NT2/D1 (cell line): ENCODE measurements around the gene SELENOH.

Source experiments
- DNase-seq: peaks from one replicate; pipeline ENCODE4 v3.0.0-alpha.2; 2011; ENCODE audit warnings: low read depth, low spot score
- H3K27me3 ChIP-seq: 2 replicates; pipeline ENCODE4 v1.6.0; 2011; ENCODE audit warnings: mild to moderate bottlenecking; ENCODE audit not compliant: insufficient read length, insufficient read depth
- H3K36me3 ChIP-seq: 2 replicates; pipeline ENCODE4 v1.6.1; 2011; ENCODE audit warnings: mild to moderate bottlenecking, low read length, mixed read lengths; ENCODE audit not compliant: insufficient read depth, insufficient read length
- H3K4me1 ChIP-seq: 2 replicates; pipeline ENCODE4 v1.5.1; 2011; ENCODE audit not compliant: insufficient read depth, insufficient read length
- H3K4me3 ChIP-seq: 2 replicates; pipeline ENCODE4 v1.5.1; 2011; ENCODE audit warnings: low read depth; ENCODE audit not compliant: insufficient read length
- H3K9ac ChIP-seq: 2 replicates; pipeline ENCODE4 v1.6.0; 2011; ENCODE audit warnings: low read depth; ENCODE audit not compliant: insufficient read length
- H3K9me3 ChIP-seq: 2 replicates; pipeline ENCODE4 v1.5.1; 2011; ENCODE audit warnings: mild to moderate bottlenecking, low read length; ENCODE audit not compliant: insufficient read depth
- SUZ12 ChIP-seq: IDR thresholded peaks from 2 replicates; pipeline ENCODE4 v1.6.1; 2011; ENCODE audit not compliant: insufficient read length, insufficient read depth; ENCODE audit errors: extremely low read depth
- YY1 ChIP-seq: IDR thresholded peaks from 2 replicates; pipeline ENCODE4 v1.6.1; 2011; ENCODE audit not compliant: insufficient read length, insufficient read depth
- ZNF274 ChIP-seq: IDR thresholded peaks from 2 replicates; pipeline ENCODE4 v1.6.1; 2011; ENCODE audit warnings: mild to moderate bottlenecking, low read depth, low read length

SELENOH gene

DNA sequence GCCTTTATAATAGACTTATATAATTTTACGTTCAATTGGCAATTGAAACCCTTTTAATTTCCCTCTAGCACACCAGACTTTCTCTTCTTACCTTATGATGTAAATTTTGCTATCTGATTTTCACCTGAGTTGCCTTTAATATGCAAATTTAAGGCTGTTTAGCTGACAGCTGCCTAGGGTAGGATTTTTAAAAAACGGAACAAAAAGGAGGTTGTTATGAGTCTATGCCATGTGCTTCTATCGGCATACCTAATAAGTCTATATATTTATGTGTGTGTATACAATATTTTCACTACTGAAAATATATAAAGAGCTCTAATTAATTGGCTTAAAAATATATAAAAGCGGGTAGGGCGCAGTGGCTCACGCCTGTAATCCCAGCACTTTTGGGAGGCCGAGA, 11.8 kb upstream of the SELENOH start:
- Histone ChIP-seq H3K9ac (no peak overlapping the region), H3K4me3 (no peak overlapping the region), H3K36me3 (peaks cover 24% of the 10 kb centered on the region), H3K9me3 (no peaks in the 10 kb centered on the region), H3K4me1 (peaks cover 3% of the 10 kb centered on the region), H3K27me3 (no peaks in the 10 kb centered on the region)
- DNase-seq: no peak
- TF ChIP-seq YY1: no peak
- no peak for TF ChIP-seq ZNF274
- TF ChIP-seq SUZ12: no peak

DNA sequence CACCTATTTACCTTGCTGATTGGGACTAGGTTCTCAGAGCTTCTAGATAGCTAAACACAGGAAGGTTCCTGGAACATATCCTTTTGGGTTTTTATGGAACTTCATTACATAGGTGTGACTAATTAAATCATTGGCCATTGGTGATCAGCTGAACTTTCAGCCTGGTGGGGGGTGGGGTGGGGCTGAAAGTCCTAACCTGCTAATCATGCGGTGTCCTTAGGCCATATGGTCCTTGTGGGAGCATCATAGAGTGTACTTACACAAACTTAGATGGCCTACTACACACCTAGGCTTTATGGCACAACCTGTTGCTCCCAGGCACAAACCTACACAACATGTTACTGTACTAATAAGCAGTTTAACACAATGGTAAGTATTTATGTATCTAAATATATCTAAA, 8.6 kb upstream of the SELENOH start:
- TF ChIP-seq SUZ12 (no peak), YY1 (no peak), ZNF274 (no peak)
- Histone ChIP-seq H3K4me3 (no peak overlapping the region), H3K9ac (no peak overlapping the region), H3K9me3 (no peaks in the 10 kb centered on the region), H3K36me3 (peaks cover 22% of the 10 kb centered on the region), H3K27me3 (no peaks in the 10 kb centered on the region), H3K4me1 (peaks cover 3% of the 10 kb centered on the region)
- no peak for DNase-seq

DNA sequence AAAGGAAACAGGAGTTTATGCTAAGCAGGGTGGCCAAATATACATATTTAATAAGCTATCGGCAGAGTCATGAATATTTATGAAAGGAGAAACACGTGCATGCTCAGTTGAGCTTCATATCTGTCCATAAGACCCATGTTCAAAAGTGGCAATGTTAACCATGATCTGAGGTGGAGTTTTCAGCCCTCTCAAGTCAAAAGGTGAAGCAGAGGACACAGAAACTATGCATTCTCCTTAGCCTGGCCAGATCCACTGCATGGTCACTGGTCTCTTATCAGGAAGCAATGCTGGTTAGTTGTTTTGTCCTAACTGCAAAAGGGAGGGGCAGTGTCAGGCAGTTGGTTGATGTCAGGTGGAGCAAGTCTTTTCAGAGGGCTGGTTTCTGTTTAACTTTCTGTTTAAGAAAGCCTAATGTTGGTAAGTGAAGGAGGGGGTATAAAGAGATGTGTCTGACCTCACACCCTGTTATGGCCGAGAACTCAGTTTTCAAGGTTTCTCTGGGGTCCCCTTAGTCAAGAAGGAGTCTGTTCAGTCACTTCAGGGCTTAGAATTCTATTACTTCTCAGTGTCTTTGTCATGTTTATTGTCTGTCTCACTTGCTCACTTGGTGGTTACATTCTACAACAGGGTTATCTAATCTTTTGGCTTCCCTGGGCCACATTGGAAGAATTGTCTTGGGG, 5.5 kb upstream of the SELENOH start:
- TF ChIP-seq SUZ12 (no peak), ZNF274 (no peak), YY1 (no peak)
- H3K4me3 ChIP-seq: no peak overlapping the region
- DNase-seq: no peak
- no peak overlapping the region for H3K9ac ChIP-seq
- peaks cover 3% of the 10 kb centered on the region for H3K4me1 ChIP-seq
- H3K36me3 ChIP-seq: peaks cover 42% of the 10 kb centered on the region
- no peaks in the 10 kb centered on the region for H3K9me3 ChIP-seq
- no peaks in the 10 kb centered on the region for H3K27me3 ChIP-seq

DNA sequence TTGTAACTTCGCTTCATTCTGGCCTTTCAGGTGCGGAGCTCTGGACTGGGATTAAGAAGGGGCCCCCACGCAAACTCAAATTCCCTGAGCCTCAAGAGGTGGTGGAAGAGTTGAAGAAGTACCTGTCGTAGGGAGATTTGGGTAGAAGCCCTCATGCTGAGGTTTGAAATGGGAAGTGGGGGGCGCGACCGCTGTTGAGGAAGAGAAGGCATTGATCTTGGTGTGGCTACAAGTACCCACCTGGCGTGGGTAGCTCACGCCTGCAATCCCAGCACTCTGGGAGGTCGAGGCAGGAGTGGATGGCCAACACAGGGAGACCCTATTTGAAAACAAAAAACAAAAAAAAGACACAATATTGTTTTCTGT, 779 bp downstream of the SELENOH start:
- Histone ChIP-seq H3K4me1 (no peaks in the 10 kb centered on the region), H3K27me3 (no peaks in the 10 kb centered on the region), H3K9ac (peak overlapping the region; percentile 91), H3K36me3 (peaks cover 73% of the 10 kb centered on the region), H3K4me3 (peak overlapping the region; percentile 91), H3K9me3 (no peaks in the 10 kb centered on the region)
- DNase-seq: no peak
- TF ChIP-seq SUZ12 (no peak), YY1 (no peak)

DNA sequence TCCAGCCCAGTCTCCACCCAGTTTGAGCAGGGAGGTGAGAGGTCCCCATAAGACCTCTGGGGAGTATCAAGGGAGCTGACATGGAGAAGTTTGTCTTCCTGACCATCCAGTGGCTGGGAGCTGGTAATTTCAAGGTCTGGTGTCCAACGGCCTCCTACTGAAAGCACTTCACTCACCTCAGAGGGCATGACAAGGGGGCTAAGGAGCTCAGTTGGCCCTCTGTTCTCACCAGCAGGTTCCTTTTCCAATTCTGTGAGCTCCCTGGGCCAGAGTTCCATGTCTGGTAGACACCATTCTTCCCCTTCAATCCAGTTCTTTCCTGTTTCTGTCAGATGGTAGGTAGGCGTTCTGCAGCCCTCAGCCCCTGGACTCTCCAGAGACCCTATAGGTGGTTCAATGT, 3.1 kb downstream of the SELENOH start:
- H3K4me3 ChIP-seq: no peak overlapping the region
- no peaks in the 10 kb centered on the region for H3K27me3 ChIP-seq
- H3K4me1 ChIP-seq: no peaks in the 10 kb centered on the region
- DNase-seq: no peak
- no peak for TF ChIP-seq ZNF274
- TF ChIP-seq SUZ12: no peak
- TF ChIP-seq YY1: no peak
- peaks cover 50% of the 10 kb centered on the region for H3K36me3 ChIP-seq
- no peak overlapping the region for H3K9ac ChIP-seq
- no peaks in the 10 kb centered on the region for H3K9me3 ChIP-seq

DNA sequence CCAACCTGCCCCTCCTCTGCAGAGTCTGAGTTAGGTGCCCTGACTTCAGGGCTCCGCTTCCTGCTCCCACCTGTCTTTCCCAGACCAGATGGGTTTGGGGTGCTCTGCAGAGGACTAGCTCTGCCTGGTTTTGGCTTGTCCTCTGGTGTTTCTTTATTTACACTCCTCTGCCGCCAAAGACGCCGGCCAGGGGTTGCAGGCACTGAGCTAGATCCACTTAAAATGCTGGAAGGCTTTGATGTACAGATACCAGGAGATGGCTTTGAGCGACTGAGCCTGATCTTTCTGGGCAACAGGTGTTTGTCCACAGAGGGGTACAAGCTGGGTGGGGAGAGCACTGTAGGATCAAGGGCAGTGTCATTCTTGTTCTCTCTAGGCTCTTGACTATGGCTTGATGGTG, 3.9 kb downstream of the SELENOH start:
- TF ChIP-seq ZNF274: no peak
- TF ChIP-seq YY1: no peak
- TF ChIP-seq SUZ12: no peak
- H3K9ac ChIP-seq: no peak overlapping the region
- H3K9me3 ChIP-seq: no peaks in the 10 kb centered on the region
- H3K36me3 ChIP-seq: peaks cover 43% of the 10 kb centered on the region
- no peaks in the 10 kb centered on the region for H3K4me1 ChIP-seq
- H3K27me3 ChIP-seq: no peaks in the 10 kb centered on the region
- H3K4me3 ChIP-seq: no peak overlapping the region
- DNase-seq: no peak

DNA sequence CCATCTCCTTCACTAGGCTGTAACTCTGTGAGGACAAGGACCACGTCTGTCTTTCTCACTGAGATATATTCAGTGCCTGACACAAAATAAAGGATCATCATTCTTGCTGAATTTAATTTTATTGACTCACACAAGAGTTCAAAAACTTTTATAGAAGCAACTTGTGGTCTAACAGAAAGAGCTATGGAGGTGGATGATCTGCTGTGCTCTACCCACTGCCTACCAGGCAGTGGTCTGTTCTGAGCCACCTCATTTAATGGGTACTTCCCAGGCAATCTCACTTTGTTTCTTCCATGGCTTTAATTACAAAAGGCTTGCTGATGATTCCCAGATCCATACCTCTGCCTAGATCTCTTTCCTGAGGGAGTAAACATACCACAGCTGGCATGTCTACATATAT, 5.6 kb downstream of the SELENOH start:
- H3K4me1 ChIP-seq: no peaks in the 10 kb centered on the region
- H3K9me3 ChIP-seq: no peaks in the 10 kb centered on the region
- TF ChIP-seq SUZ12 (no peak), ZNF274 (no peak), YY1 (no peak)
- H3K4me3 ChIP-seq: no peak overlapping the region
- no peaks in the 10 kb centered on the region for H3K27me3 ChIP-seq
- peaks cover 41% of the 10 kb centered on the region for H3K36me3 ChIP-seq
- no peak overlapping the region for H3K9ac ChIP-seq
- no peak for DNase-seq
